Sigmoid colon (tissue), 7 donors: Measurements from ENCODE around the gene MED8. TPM values are rescaled to one million over a fixed set of nuclear protein-coding genes. Genes with fewer than 3 reads are reported as not detected.

Experiments
- DNase-seq: peaks from one replicate; pipeline ENCODE4 v3.0.0-alpha.2; 2019
- H3K27ac ChIP-seq, 4 donors: fragments of 200-600 bp; sonication (generic); one replicate each; pipeline ENCODE4 v1.5.1; 2016 to 2019; ENCODE audit warnings: mild to moderate bottlenecking in 1 of 4
- H3K27me3 ChIP-seq, 3 donors: fragments of 200-600 bp; sonication (generic); one replicate each; pipeline ENCODE4 v1.5.1; 2019; ENCODE audit warnings: mild to moderate bottlenecking in 1 of 3
- H3K36me3 ChIP-seq, 4 donors: fragments of 200-600 bp; sonication (generic); one replicate each; pipeline ENCODE4 v1.5.1; 2016 to 2019
- H3K4me1 ChIP-seq, 4 donors: fragments of 200-600 bp; sonication (generic); one replicate each; pipeline ENCODE4 v1.5.1; 2017 to 2019
- H3K4me3 ChIP-seq, 4 donors: fragments of 200-600 bp; sonication (generic); one replicate each; pipeline ENCODE4 v1.5.1; 2017 to 2019; ENCODE audit warnings: mild to moderate bottlenecking in 2 of 4, moderate library complexity in 1 of 4
- H3K9me3 ChIP-seq, 4 donors: fragments of 200-600 bp in 3 of 4; sonication (generic) in 3 of 4; one replicate each; pipeline versions ENCODE4 v1.5.1 to v1.6.1; 2013 to 2019
- CTCF ChIP-seq, 4 experiments: fragments of 450-650 bp in 3 of 4; fragments of 200-600 bp in 1 of 4; IDR thresholded peaks; one replicate each; pipeline ENCODE4 v1.5.1; 2016 to 2019; ENCODE audit warnings: antibody characterized with exemption in 4 of 4, mild to moderate bottlenecking in 3 of 4, moderate library complexity in 2 of 4
- EP300 ChIP-seq, 4 donors: sonication (generic); formaldehyde crosslinking; IDR thresholded peaks; one replicate each; pipeline ENCODE4 v1.6.1; 2017; ENCODE audit warnings: antibody characterized with exemption in 4 of 4
- POLR2A ChIP-seq, 2 donors: fragments of 450-650 bp; IDR thresholded peaks; one replicate each; pipeline ENCODE4 v1.6.1; 2016; ENCODE audit warnings: antibody characterized with exemption in 2 of 2, mild to moderate bottlenecking in 2 of 2, moderate library complexity in 2 of 2
- POLR2AphosphoS5 ChIP-seq, 4 donors: sonication (generic); formaldehyde crosslinking; IDR thresholded peaks; one replicate each; pipeline ENCODE4 v1.6.1; 2017; ENCODE audit warnings: antibody characterized with exemption in 4 of 4
- WGBS, 2 donors: extraction: QIAGEN DNeasy Blood & Tissue Kit; methylation state at CpG; one replicate each; pipeline ENCODE4 v1.1.7; 2013; 5-methylcytosine and 5-hydroxymethylcytosine counted together
- intact Hi-C: fragments of 100-400 bp; cut with DNase I; formaldehyde crosslinking; loops from one replicate; pipeline ENCODE4 v1.15.1; 2023
- polyA plus RNA-seq, 3 donors: library from polyadenylated mRNA; stranded (reverse); fragments of 200-250 nt; gene quantifications; one replicate each; pipeline ENCODE4 v1.2.3, GENCODE V29; 2013
- total RNA-seq, 4 donors: library from RNA; depleted of rRNA; stranded (reverse); fragments of >200 nt; gene quantifications; one replicate each; pipeline ENCODE4 v1.1.0, GENCODE V29; 2016
- donor health status: healthy with polysubstance abuse.
- donor health status: Bipolar disorder and iron deficiency.
- donor health status: healthy.

Gene MED8
- total and polyA plus RNA-seq, 7 donors = 25.3 to 43.9 (median 33.4) TPM

DNA sequence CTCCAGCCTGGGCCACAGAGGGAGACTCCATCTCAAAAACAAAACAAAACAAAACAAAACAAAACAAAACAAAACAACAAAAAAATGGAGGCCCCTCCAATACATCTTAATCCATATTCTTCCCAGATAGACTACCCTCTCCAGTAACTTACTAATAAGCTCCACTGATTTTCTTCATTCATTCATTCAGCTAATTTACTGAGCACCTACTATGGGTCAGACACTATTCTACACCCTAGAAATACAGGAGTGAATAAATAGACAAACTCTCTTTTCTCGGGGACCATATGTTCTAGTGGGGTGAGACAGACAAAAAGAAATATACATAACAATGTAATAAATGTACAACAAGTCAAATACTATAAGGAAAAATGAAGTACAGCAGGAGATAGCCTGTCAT, 38.6 kb downstream of the MED8 start:
- Histone ChIP-seq H3K9me3 (no peaks in the 10 kb centered on the region), H3K4me1 (peaks cover 0 to 23% (median 16%) of the 10 kb centered on the region in 4 donors), H3K27ac (peak overlapping the region in 2 of 4 donors; percentile 82 to 94), H3K27me3 (no peaks in the 10 kb centered on the region), H3K4me3 (no peak overlapping the region), H3K36me3 (no peaks in the 10 kb centered on the region)
- TF ChIP-seq POLR2AphosphoS5 (IDR thresholded peaks at IDR 0.05) = no peak
- TF ChIP-seq CTCF (IDR thresholded peaks at IDR 0.05) = no peak
- TF ChIP-seq EP300 (IDR thresholded peaks at IDR 0.05) = no peak
- no peak for TF ChIP-seq POLR2A (IDR thresholded peaks at IDR 0.05)
- intact Hi-C loops = no loop called here
- 84 to 90% methylated on average over 1 of the region's 1 CpG for WGBS, 2 donors
- no peak for DNase-seq

DNA sequence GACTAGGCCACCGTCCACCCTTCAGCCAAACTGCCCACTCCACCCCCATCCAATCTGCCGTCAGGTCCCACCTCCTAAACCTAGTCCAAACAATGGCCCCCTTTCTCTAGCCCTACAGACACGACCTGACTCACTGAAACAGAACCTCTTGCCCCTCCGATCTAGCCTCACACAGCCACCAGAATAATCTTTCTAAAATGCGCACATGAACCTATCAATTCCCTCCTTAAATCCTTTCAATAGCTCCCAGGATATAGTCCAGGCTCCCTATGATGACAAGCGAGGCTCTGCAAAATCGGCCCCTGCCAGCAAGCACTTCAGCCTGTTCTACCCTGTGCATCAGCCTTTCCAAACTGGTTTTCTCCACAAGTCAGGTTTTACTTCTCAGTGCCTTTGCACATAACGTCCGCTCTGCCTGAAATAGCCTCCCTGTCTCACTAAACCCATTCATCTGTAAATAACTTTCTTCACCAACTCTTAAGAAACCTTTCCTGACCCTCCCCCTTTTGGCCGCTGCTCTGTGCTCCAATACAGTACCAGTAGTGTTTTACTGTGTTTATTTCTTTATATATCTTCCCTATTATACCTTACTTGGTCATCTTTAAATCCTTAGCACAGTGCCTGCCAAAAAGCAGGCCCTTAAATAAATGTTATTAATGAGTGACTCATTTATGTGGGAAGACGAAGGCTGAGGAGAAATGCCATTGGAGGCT, 39.9 kb downstream of the MED8 start:
- peak; percentile 73 for DNase-seq
- intact Hi-C loops = loop anchor here (5.0 kb wide), 1 partner anchor 112 kb away; no protein-coding TSS in a partner anchor
- H3K9me3 ChIP-seq = no peaks in the 10 kb centered on the region
- WGBS, 2 donors = 37 to 63% methylated on average over 11 of the region's 11 CpGs
- peaks cover 0 to 23% (median 16%) of the 10 kb centered on the region in 4 donors for H3K4me1 ChIP-seq
- H3K27me3 ChIP-seq = no peaks in the 10 kb centered on the region
- peak in 2 of 4 donors; percentile 3 to 39 for TF ChIP-seq EP300 (IDR thresholded peaks at IDR 0.05)
- TF ChIP-seq POLR2A (IDR thresholded peaks at IDR 0.05) = no peak
- no peak for TF ChIP-seq CTCF (IDR thresholded peaks at IDR 0.05)
- peak in 3 of 4 donors; percentile 5 to 48 (median 22) for TF ChIP-seq POLR2AphosphoS5 (IDR thresholded peaks at IDR 0.05)
- peak overlapping the region; percentile 47 to 62 (median 60) for H3K4me3 ChIP-seq
- no peaks in the 10 kb centered on the region for H3K36me3 ChIP-seq
- peak overlapping the region; percentile 82 to 94 (median 88) for H3K27ac ChIP-seq

DNA sequence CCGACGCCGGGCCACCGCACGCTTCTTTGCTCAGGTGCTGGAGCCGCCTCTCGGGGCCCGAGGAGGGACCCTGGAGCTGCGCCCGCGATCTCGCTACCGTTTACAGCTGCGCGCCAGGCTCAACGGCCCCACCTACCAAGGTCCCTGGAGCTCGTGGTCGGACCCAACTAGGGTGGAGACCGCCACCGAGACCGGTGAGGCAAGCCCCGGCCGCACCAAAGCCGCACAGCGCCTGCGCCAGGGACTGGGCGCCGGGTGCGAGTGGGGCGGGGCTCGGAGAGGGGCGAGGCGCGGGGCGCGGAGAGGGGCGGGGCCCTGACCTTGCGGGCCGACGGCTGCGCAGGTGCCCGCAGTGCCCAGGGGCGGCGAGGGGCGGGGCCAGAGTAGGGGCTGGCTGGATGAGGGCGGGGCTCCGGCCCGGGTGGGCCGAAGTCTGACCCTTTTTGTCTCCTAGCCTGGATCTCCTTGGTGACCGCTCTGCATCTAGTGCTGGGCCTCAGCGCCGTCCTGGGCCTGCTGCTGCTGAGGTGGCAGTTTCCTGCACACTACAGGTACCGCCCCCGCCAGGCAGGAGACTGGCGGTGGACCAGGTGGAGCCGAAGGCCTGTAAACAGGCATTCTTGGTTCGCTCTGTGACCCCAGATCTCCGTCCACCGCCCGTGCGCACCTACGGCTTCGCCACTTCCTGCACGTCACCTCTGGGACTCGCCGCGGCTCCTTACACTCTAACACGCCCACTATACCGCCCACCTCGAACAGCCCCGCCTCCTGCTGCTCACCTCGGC, 40.6 kb downstream of the MED8 start:
- intact Hi-C loops = loop anchor here (5.0 kb wide), 1 partner anchor 112 kb away; no protein-coding TSS in a partner anchor
- DNase-seq = peak; percentile 91
- peak overlapping the region; percentile 82 to 94 (median 88) for H3K27ac ChIP-seq
- no peaks in the 10 kb centered on the region for H3K36me3 ChIP-seq
- no peaks in the 10 kb centered on the region for H3K27me3 ChIP-seq
- peaks cover 0 to 23% (median 16%) of the 10 kb centered on the region in 4 donors for H3K4me1 ChIP-seq
- H3K9me3 ChIP-seq = no peaks in the 10 kb centered on the region
- WGBS, 2 donors = 8 to 47% methylated on average over 72 of the region's 72 CpGs
- TF ChIP-seq POLR2A (IDR thresholded peaks at IDR 0.05) (no peak), POLR2AphosphoS5 (IDR thresholded peaks at IDR 0.05) (peak; percentile 55 to 68 (median 60)), CTCF (IDR thresholded peaks at IDR 0.05) (no peak), EP300 (IDR thresholded peaks at IDR 0.05) (no peak)
- H3K4me3 ChIP-seq = peak overlapping the region; percentile 47 to 62 (median 60)

- DNase-seq = no peak
- 10 to 57% methylated on average over 22 of the region's 22 CpGs for whole genome bisulfite sequencing, 2 donors
- no peaks in the 10 kb centered on the region for H3K9me3 ChIP-seq
- peak overlapping the region; percentile 47 to 62 (median 60) for H3K4me3 ChIP-seq
- no peaks in the 10 kb centered on the region for H3K27me3 ChIP-seq
- H3K36me3 ChIP-seq = no peaks in the 10 kb centered on the region
- no peak for TF ChIP-seq EP300 (IDR thresholded peaks at IDR 0.05)
- no peak for TF ChIP-seq CTCF (IDR thresholded peaks at IDR 0.05)
- no peak for TF ChIP-seq POLR2AphosphoS5 (IDR thresholded peaks at IDR 0.05)
- TF ChIP-seq POLR2A (IDR thresholded peaks at IDR 0.05) = no peak
- intact Hi-C loops = loop anchor here (5.0 kb wide), 1 partner anchor 111 kb away; no protein-coding TSS in a partner anchor
- peaks cover 0 to 23% (median 16%) of the 10 kb centered on the region in 4 donors for H3K4me1 ChIP-seq
- H3K27ac ChIP-seq = peak overlapping the region; percentile 82 to 94 (median 88)
Observed at GRCh38 chr1:43348343-43348808, 41.2 kb downstream of the MED8 start.
